Measurements from ENCODE around the gene BOC.

GRCh38 chr3:113255854-113256615 is 44.7 kb downstream of the BOC start:
- TF ChIP-seq POLR2AphosphoS5 (IDR thresholded peaks at IDR 0.05) (no peak), CTCF (IDR thresholded peaks at IDR 0.05) (no peak)

Measured in breast epithelium (tissue), 3 donors.